GM21825 (cell line): Measurements from ENCODE around the gene ANO2.
"Not testable (repeated sequence)": the region's sequence is repeated elsewhere in the genome, so short reads cannot be mapped to it uniquely, and the experiment has no call there.

Source experiments
- ATAC-seq: cut with Tn5 transposase; IDR thresholded peaks from one replicate; pipeline ENCODE4 v1.9.1; 2021; ENCODE audit warnings: mild to moderate bottlenecking, moderate library complexity; ENCODE audit not compliant: unreplicated experiment

The ANO2 gene

GRCh38 chr12:5889381-5890047 is 55.5 kb downstream of the ANO2 start:
- no peak for ATAC-seq

DNA sequence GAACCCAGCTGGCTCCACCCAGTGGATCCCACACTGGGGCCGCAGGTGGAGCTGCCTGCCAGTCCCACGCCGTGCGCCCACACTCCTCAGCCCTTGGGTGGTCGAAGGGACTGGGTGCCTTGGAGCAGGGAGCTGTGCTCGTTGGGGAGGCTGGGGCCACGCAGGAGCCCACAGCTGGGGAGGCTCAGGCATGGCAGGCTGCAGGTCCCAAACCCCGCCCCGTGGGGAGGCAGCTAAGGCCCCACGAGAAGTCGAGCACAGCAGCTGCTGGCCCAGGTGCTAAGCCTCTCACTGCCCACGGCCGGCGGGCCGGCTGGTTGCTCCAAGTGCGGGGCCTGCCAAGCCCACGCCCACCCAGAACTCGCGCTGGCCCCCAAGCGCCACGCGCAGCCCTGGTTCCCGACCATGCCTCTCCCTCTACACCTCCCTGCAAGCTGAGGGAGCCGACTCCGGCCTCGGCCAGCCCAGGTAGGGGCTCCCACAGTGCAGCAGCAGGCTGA is 56.2 kb downstream of the ANO2 start:
- ATAC-seq, result no peak

- ATAC-seq, result not testable (repeated sequence)
These were observed 57.2 kb downstream of the ANO2 start for GRCh38 chr12:5887819-5888218.

DNA sequence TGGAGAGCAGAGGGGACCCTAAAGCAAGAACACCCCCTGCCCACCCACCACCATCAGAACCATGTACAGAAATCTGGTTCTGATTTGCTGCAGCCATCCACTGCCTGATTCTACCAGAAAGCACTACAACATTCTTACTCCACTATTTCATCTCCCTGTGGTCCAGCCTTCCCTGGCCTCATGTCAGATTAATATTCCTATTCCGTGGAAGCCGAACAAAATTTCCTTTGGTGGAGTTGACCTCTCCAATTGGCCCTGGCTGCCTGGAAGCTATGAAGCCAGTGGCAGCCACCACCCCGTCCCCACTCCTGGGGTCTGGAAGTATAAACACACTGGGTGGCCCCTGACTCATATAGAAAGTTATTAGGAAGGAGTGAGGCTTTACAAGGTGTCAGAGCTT is 60.2 kb downstream of the ANO2 start:
- ATAC-seq, result no peak

- no peak for ATAC-seq
These were observed 60.8 kb downstream of the ANO2 start for GRCh38 chr12:5884285-5884684.

GRCh38 chr12:5882511-5883190 is 62.4 kb downstream of the ANO2 start:
- no peak for ATAC-seq

GRCh38 chr12:5881666-5882065 is 63.4 kb downstream of the ANO2 start:
- ATAC-seq, result no peak

DNA sequence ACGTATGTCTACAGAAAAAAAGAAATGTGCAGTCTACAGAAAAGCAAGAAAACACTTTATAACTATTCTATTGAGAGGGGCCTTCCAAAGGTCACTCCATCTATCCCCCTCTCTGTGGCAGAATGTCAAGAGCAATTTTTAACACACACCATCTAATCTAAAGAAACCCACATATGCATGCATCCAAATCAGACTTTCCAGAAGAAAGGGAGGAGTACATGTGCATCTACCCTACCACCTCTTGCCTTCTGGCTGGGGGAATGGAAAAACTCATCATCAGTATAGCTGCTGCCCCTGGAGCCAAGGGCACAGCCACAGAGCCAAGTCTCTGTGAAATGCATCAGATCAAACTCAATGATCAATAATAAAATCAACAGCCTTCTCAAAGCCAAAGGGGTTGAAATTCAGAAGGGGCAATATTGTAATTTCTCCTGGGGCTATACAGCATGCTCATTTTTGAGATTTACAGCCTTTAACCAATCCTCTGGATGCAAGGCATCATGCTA is 63.9 kb downstream of the ANO2 start:
- no peak for ATAC-seq

DNA sequence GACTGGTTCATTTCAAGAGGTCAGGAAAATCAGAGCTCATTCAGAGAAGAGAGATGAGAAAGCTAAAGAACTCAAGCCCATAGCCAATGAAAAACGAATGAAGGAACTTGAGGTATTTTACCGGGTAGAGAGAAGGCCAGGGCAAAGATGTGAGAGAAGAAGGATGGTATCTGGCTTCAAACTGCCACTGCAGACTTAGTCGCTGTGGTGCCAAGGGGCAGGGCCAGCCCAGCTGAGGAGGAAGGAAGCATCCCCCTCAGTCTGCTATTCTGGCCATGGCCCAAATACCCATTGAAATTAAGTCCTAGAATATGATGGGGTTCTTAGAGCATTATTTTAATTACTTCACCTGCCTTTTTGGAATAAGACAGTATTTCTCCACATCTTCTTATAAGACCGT is 69.2 kb downstream of the ANO2 start:
- ATAC-seq, result no peak

DNA sequence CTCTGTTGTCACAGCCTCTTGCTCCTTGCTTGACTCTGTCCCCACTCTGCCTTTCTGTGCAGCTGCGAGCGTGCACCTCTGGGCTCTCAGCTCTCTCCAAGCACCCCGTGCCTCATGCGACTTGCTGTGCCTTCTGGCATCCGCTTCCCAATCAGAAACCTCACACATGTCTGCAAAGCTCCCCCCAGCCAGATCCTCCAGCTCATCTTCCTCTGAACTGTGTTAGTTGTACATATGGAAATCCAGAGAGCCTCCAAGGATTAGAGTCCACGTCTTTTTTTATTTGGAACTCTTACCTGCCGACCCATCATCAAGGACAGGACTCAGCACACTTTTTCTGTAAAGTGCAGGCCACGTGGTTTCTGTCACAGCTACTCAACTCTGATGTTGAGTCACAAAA is 70.5 kb downstream of the ANO2 start:
- no peak for ATAC-seq

- no peak for ATAC-seq
These were observed 71.7 kb downstream of the ANO2 start for GRCh38 chr12:5873281-5873919.

GRCh38 chr12:5872745-5873144 is 72.3 kb downstream of the ANO2 start:
- ATAC-seq, result no peak

- ATAC-seq, result no peak
These were observed 73.3 kb downstream of the ANO2 start for GRCh38 chr12:5871741-5872140.

GRCh38 chr12:5870183-5870582 is 74.9 kb downstream of the ANO2 start:
- ATAC-seq, result no peak

DNA sequence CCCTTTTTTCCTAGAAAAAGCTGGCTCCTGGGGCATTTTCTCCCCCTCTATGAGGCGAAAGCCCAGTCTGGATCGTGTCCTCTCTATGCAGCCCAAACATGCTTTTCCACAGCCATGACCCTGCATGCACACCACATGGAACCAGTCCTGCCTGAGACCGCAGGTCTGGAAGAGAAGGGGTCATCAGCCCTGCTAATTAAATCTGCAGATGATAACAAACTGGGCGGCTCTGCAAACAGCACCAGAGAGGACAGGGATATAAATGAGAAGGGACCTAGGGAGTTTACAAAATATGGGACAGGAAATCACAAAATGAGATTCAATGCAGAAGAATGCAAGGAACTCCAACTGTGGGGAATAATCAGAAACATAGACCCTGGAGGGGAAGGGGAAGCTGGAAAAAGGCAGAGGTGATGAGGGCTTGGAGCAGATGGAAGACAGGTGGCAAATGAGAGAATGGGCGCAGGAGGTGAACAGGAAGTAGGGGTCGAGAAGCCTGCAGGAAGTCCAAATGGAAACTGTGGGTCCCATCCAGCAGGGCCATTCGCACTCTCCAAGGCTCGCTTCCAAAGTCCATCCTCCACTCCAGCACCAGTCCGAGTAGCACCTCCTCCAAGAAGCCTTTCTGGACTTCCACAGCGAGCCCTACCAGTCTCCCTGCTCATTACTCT is 76.3 kb downstream of the ANO2 start:
- no peak for ATAC-seq

- ATAC-seq, result no peak
These were observed 79.7 kb downstream of the ANO2 start for GRCh38 chr12:5865397-5865796.

DNA sequence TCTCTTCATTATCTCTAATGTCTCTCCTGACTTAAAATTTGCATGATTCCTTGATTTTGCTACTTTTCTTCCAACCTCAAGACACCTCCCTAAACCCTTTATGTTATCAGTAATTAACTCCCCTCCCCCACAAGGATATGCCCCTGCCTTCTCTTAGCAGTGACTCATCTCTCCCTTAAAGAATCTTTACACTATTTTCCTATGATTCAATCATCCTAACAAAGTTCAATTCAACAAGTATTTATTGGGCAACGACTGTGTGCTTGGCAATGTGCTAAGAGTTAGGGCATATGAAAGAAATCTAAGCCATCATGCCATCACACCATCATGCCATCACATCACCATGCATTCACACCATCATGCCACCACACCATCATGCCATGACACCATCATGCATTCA is 80.1 kb downstream of the ANO2 start:
- ATAC-seq, result no peak

- ATAC-seq, result no peak
These were observed 80.8 kb downstream of the ANO2 start for GRCh38 chr12:5864301-5864700.

DNA sequence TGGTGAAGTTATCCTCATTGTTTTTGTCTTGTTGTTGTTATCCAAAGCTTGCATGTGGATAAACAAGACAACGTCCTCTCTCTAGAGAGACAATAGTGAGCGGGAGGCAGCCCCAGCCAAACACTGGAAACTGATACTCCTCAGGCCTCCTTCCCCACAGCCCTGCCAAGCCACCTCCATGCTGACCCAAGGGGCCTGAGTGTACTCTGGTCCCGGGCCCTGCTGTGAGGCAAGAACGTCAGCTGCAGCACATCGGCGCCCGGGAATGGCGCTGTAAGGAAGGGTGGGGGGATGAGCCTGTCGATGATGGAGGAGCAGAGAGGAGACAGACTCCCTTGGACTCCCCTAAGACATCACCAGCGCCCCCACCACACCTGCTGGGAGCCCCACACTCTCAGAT is 83.6 kb downstream of the ANO2 start:
- ATAC-seq, result no peak

DNA sequence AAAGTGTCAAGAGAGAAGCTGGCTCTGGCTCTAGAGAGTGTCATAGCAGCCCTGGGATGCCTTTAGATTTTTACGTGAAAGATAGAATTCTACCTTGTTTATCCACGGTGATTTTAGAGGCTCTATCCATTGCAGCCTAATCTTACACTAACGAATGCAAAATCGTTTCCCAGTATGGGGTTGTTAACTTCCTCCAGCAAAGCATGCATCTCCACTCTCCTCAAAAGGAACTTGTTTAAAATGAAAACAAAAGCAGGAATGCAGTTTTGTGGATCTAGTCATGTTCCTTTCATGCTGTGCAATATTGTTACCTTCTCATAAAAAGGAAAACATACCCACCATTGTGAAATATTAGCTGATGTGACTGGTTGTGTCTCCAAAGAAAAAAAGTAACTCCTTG is 88.4 kb downstream of the ANO2 start:
- ATAC-seq, result no peak

GRCh38 chr12:5846950-5847349 is 98.1 kb downstream of the ANO2 start:
- ATAC-seq, result no peak
